HG03135 (cell line): ENCODE measurements around the gene CHIT1.

ENCODE experiments used
- ATAC-seq: cut with Tn5 transposase; IDR thresholded peaks from one replicate; pipeline ENCODE4 v1.9.1; 2021; ENCODE audit warnings: mild to moderate bottlenecking, moderate library complexity; ENCODE audit not compliant: unreplicated experiment

Gene CHIT1

DNA sequence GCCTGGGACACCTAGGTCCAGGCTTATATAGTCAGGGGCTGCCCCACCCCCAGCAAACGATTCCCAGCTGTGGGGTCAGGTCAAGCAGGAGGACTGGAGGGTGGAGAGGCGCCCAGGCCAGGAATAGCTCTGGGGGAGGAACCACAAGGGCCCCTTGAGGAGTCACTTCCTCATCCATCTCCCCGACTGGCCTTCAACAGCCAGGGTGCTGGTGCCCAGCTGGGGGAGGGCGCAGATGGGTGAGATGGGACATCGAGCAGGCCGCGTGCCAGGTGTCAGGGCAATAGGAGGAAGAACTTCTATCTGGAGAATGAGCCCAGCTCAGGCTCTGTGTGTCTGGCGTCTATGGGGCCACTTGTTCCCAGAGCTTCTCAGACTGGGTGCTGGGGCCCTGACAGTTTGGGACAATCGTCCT is 53.6 kb downstream of the CHIT1 start:
- no peak for ATAC-seq

DNA sequence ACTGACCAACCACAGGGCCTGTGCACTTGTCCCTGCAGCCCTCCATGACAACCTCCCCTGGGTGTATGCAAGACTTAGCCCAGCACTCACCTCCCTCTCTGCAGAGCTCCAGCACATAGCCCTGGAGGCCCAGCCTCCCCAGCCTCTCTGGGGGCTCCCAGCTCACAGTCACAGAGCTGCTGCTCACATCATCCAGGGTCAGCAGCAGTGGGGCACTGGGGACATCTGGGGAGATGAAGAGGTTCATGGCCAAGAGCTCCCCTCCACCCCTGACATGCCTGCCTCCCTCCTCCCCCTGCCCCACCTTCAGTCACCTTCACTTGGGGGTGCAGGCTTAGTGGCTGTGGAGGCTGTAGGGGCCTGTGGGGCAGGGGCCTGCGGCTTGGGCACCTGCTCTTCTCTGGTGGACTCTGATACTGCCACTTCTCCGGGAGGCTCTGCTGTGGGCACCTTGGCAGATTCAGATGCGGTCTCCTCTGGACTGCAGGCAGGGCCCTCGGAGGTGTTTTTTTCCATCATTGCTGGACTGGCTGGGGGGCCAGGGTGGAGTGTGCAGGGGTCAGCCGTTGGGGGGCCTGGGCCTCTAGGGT is 54.1 kb downstream of the CHIT1 start, which contains the start of gene MYBPH:
TSS of gene MYBPH (minus strand) at position 590 of the 590 bp plus-strand sequence. CDS start at position 519, 71 bp downstream.
- no peak for ATAC-seq

DNA sequence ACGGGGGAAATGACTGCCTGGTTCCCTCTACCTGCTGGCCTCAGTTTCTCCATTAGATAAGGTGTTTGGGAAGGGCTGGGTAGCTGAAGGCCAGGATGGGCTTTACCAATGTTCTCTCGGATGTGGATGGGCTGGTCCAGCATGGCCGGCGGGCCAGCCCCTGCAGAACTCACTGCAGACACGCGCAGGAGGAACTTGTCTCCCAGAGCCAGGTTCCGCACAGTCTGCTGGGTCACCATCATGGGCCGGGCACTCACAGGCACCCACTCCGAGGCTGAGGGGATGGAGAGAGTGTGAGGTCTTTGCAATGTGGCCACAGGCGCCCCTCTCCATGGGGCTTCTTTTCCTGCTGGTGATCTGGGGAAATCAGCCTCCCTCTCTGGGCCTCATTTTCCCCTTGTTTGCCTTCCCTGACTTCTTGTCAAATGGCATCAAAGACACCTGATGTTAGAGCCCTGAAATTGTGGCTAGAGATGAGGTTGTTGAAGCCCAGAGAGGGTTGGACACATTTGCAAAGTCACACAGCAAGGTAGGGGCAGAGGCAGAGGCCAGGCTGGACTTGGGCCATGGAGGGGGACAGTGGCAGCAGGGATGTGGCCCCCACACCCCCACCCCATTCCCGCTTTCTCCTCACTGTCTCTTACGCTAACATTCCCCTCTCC is 55.0 kb downstream of the CHIT1 start:
- no peak for ATAC-seq

DNA sequence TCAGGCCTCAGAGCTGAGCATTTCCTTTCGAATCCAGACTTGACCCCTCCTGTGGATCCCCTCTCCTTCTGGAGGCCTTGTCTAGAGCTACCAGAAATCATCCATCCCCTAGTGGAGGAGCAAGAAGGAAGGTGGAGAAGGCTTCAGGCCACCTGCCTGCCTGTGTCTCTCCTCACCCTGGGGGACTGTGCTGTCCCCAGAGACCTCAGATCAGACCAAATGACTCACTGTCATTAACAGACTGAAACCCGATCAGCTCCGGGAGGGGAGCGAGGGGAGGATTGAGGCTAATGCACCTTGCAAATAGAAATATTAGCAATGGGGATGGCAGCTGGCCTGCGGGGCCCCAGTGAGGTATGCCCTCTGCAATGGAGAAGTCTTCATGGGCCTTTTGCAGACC is 55.9 kb downstream of the CHIT1 start:
- ATAC-seq = peak; percentile 85

DNA sequence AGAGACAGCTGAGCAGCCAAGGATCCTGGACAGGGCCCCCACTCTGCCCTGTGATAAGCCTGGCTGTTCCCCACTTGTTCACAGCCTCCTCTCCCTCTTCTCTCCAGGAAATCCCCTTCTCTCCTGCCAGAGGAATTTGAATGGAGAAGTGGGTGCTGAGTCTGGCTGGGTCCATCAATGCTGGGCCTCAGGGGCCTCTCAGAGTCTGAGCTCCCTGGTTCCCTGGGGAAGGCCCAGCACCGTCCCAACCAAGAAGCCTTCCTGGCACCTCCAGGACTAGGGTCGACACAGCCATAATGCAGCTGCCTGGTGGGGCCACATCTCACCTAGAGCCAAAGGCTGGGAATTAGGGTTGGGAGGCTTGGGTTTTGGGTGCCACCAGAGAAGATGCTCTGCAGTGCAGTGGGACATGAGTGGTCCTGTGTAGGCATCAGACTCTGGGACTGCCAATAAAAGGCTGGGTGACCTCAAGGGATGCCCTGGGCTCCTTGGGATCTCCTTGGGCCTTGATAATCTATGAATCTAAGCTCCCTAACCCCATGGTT is 56.4 kb downstream of the CHIT1 start:
- no peak for ATAC-seq

DNA sequence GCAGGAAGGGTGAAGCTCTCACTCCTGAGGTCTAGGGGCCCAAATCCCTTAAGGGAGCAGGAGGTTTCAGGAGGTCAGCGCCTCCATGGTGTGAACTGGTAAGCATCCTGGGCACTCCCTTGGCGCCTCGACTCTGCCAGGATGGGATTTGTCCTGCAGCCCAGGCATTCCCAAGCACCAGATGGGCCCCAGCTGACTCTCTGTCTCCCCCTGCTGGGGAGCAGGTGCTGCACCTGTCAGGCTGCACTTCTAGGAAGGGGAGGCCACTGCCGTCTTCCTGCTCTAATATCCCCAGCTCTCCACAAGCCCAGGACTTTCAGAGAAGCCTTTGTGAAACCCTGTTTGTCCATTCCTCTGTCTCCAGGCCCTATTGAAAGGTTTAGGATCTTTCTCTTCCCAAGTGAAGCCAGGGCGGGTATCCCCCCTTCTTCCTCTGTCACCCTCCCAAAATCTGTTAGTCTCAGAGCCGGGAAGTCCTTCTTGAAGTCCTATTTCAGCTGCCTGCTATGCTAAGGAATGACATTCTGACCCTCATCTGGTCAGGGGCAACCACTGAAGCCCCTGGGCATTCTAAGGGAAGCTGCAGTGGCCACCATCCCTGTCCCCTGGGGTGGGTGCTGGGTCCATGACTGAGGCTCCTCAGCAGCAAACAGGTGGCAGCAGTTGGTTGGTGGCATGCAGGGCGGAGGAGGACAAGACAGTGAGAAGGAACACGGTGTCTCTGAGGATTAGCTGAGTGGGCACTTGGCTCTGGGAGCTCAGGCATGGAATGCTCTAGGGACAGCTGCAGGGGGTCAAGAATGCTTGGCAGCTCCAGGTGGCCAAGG is 57.1 kb downstream of the CHIT1 start:
- ATAC-seq = no peak

DNA sequence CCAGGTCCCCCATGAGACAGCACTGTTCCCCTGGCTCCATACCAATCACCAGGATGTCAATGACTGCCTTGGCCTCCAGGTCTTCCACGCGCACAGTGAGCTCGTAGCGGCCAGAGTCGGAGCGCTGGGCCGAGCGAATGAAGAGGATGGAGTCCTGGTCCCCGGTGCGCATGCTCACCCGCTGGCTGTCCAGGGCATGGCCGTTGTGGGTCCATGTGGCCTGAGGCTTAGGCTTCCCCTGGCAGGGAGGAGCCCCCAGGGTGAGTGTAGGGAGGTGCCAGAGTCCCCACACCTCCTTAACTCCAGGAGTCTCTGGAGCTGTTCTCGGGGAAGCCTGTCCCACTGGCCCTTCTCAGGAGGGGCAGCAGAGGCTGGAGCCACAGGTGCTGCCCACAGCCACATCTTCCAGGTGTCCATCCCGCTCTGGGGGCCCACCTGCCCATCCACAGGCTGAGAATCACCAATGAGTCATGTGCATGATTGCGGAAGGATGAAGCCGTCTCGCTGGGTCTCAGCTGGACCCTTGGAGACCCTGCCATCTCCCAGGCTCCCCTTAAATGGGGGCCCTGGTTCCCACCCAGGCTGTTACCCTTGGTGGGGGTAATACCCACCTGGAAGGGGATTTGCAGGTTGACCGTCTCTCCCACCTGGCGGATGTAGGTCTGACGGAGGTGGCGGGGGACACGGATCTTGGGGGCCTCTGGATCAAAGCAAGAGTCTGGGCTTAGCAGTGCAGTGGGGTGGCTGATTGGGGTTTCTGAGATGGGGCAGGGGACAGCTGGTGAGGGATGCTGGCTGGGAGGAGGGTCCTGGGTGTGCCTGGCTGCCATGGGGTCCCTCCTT is 57.9 kb downstream of the CHIT1 start:
- no peak for ATAC-seq

DNA sequence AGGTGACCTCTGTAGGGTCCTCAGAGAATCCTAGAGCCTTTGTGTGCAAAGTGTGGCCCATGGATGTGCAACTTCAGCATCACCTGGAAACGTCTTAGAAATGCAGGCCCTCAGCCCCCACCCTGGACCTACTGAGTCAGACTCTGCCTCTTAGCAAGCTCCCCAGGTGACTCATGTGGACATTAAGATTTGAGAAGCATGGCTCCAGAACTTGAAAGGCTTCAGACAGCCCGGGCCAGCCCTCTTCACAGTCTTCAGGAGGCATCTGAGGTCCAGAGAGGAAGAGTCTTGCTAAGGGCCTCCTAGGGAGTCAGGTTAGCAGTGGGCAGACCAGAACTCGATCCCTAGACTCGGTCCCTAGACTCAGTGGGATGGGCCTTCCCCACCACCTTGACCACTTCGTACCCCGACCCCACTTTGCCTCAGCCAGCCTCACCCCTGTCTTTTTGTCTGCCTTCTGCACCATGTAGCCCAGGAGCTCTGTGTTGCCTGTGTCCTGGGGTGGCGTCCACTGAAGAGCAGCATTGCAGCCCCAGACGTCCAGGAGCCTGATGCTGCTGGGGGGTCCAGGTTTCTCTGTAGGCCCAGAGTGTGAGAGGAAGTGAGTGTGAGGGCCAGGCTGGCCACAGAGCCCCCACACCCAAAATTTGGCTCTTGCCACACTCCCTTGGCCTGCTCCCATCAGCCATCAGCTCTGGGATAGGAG is 58.7 kb downstream of the CHIT1 start:
- no peak for ATAC-seq

DNA sequence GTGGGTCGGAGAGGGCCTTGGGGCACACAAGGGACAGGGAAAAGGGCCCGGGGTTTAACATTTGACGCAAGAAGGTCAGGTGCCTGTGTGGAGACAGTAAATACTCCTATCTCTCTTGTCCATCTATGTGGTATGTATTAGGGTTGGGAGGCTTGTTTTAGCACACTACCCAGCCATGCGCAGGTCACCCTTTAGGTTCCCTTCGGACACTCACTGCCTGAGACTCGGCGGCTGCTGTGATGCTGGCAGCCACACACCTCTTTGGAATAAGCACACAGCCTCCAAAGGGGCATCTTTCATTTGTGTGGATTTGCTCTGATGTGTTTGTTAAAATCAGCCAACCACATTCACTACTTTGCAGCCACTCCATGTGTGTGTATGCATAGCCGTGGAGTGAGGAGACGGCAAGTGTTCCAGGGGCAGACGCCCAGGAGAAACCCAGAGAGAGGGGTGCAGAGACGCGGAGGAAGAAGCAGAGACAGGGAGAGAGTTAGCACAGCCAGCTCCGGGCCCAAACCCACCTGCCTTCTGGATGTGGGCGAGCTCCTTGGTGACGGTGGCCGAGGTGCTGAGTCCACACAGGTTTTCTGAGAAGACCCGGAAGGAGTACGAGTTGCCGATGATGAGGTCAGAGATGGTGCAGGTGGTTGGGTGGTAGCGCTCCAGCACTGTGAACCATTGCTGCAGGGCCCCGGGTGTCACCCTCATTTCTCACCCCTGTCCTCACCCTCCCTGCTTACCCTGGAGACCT is 59.5 kb downstream of the CHIT1 start:
- no peak for ATAC-seq

DNA sequence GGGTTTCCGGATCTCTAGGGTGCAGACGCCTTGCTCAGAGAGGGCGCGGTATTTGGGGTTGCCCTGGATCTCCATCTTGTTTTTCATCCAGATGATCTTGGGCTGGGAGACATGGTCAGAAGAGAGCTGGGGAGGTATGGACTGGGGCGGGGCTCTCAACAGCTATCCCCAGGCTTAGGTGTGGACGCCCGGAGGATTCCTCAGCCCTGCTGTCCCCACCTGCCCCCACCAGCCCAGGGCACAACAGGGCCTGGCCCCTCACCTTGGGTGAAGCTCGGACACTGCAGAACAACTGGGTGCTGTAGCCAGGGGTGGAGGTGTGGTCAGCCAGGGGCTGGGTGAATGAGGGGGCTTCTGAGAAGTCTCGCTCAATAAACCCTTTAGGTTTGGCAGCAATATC is 60.5 kb downstream of the CHIT1 start:
- ATAC-seq = no peak

DNA sequence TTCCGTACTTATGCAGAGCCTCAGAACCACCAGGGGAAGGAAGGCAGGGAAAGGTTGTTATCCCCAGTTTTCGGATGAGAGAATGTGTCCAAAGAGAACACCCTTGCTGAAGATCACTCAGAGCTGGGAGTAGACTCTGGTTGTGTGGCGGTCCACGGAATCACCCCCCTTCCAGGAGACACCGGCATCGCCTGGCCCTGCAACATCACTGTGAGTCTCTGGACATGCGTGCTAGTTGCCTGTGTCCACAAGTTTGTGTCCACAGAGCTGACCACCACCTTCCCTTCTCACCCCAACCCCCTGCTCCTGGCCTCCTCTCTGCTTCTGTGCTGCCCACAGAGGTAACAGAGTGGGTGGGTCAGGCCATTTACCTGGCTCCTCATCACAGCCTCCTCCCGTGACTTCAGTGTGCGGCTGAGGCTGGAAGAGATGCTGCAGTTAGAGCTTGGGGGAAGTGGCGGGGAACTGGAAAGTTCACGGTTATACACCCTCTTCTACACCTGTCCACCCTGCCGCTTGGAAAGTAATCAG is 61.2 kb downstream of the CHIT1 start:
- ATAC-seq = no peak

DNA sequence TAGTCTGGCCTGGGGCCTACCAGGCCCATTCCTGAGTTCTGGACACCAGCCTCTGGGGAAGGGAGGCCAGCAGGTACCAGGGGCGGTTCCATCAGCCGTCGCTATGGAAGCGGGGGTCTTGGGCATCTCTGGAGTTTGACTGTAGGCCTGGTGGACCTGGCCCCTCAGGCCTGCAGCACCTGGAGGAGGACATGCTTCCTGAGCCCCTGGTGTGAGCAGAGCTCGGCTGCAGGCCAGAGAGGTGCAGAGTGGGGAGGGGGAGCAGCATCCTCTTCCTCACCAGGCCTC is 61.6 kb downstream of the CHIT1 start:
- no peak for ATAC-seq

DNA sequence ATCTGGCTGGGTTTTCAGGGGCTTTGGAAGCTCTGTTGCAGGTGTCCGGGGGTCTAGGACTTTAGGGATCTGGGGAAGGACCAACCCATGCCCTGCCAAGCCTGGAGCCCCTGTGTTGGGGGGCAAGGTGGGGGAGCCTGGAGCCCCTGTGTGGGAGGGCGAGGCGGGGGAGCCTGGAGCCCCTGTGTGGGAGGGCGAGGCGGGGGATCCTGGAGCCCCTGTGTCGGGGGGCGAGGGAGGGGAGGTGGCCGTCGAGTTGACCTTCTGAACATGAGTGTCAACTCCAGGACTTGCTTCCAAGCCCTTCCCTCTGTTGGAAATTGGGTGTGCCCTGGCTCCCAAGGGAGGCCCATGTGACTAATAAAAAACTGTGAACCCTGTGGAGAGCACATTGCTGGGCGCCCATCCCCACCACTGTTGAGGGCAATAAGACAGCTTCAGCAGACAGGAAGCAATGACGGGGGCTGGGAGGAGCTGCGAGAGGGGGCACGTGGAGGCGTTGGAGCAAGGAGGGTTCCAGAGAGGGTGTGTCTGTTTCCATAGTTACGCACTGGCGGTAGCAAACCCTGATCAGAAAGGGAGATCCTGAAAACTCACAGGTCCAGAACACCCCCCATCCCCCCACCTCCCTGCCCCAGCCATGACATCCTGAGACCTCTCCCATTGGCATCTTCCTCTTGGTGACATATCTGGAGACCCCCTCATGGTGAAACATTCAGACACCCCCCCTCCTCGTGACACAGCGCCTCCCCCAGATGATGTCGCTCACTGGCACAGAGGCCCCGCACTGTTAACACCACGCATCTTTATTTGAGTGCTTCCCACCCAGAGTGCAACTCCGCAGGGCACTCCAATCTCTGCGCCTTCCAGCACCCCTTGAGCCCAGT is 62.2 kb downstream of the CHIT1 start:
- no peak for ATAC-seq

DNA sequence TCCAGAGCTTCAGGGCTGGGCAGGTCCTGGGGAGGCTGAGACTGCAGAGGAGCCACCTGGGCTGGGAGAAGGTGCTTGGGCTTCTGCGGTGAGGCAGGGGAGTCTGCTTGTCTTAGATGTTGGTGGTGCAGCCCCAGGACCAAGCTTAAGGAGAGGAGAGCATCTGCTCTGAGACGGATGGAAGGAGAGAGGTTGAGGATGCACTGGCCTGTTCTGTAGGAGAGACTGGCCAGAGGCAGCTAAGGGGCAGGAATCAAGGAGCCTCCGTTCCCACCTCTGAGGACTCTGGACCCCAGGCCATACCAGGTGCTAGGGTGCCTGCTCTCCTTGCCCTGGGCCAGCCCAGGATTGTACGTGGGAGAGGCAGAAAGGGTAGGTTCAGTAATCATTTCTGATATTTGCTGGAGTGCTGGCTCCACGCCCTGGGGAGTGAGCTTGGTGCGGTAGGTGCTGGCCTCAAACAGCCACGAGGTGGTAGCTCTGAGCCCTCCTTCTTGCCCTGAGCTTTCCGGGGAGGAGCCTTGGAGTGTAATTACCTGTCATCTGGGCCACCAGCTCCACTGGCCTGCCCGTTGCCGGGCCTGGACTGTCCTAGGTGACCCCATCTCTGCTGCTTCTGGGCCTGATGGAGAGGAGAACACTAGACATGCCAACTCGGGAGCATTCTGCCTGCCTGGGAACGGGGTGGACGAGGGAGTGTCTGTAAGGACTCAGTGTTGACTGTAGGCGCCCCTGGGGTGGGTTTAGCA is 63.1 kb downstream of the CHIT1 start:
- ATAC-seq = no peak
